HCT116 (cell line): ENCODE measurements around the gene SCNN1B. TPM values are rescaled to one million over a fixed set of nuclear protein-coding genes. Genes with fewer than 3 reads are reported as not detected.

Experiments used
- ATAC-seq: fragments of 200-7000 bp; cut with Tn5 transposase; 2 replicates; pipeline ENCODE4 v1.9.1; 2020; ENCODE audit warnings: mild to moderate bottlenecking, moderate library complexity
- BruUV-seq: library from RNA; stranded (reverse); fragments of 400-500 nt; replicated peaks from 2 replicates; lab custom pipeline; 2021; lab: Mats Ljungman, UMichigan
- CTCF ChIA-PET: fragments of 300-600 bp; sonication (Branson Sonifier 250); formaldehyde crosslinking; loops from one replicate; lab custom pipeline; 2021; ENCODE audit warnings: antibody characterized with exemption; lab: Charles Lee
- POLR2A ChIA-PET: fragments of 300-600, 350-600 bp; sonication (Branson Sonifier 250); formaldehyde crosslinking; loops from one replicate; lab custom pipeline; 2021; ENCODE audit warnings: antibody characterized with exemption; lab: Charles Lee
- RAD21 ChIA-PET, 2 experiments: fragments of 300-600 bp; sonication (Branson Sonifier 250); formaldehyde crosslinking; loops; one replicate each; lab custom pipeline; 2023; ENCODE audit warnings: low total read pairs in 2 of 2; ENCODE audit not compliant: uncharacterized antibody in 2 of 2, unreplicated experiment in 2 of 2, low non-redundant PET in 1 of 2; lab: Charles Lee
- DNase-seq: peaks from one replicate; pipeline ENCODE4 v3.0.0-alpha.2; 2010; ENCODE audit warnings: low read depth, low spot score
- H2AFZ ChIP-seq: fragments of 200-600 bp; shearing (Covaris generic), sonication (generic); 2 replicates; pipeline ENCODE4 v1.6.1; 2017; ENCODE audit warnings: low read depth, mixed run types, mixed read lengths, antibody characterized with exemption, low read length; ENCODE audit not compliant: poor library complexity, severe bottlenecking
- H3K27ac ChIP-seq: 2 replicates; pipeline ENCODE4 v1.5.1; 2012; ENCODE audit warnings: low read depth, low read length
- H3K27me3 ChIP-seq: fragments of 200-600 bp; sonication (generic); 2 replicates; pipeline ENCODE4 v1.6.1; 2016; ENCODE audit warnings: mixed run types, low read length, mixed read lengths; ENCODE audit not compliant: insufficient read depth
- H3K36me3 ChIP-seq, 2 experiments: fragments of 200-500 bp in 1 of 2; fragments of 200-600 bp in 1 of 2; sonication (Bioruptor generic) in 1 of 2; sonication (generic) in 1 of 2; 2 replicates each; pipeline versions ENCODE4 v1.5.1 to v1.6.1; 2014 to 2016; ENCODE audit warnings: low read length in 2 of 2, inconsistent platforms in 1 of 2, mixed read lengths in 1 of 2, mixed run types in 1 of 2; ENCODE audit not compliant: insufficient read depth in 2 of 2, control insufficient read depth in 1 of 2
- H3K4me1 ChIP-seq, 2 experiments: fragments of 200-600 bp in 1 of 2; sonication (generic) in 1 of 2; 2 replicates each; pipeline versions ENCODE4 v1.5.1 to v1.6.1; 2012 to 2017; ENCODE audit warnings: low read length in 2 of 2, inconsistent platforms in 1 of 2, mild to moderate bottlenecking in 1 of 2, mixed read lengths in 1 of 2, mixed run types in 1 of 2, moderate library complexity in 1 of 2; ENCODE audit not compliant: insufficient read depth in 2 of 2, control insufficient read depth in 1 of 2
- H3K4me2 ChIP-seq: fragments of 200-600 bp; sonication (generic); 2 replicates; pipeline ENCODE4 v1.6.1; 2017; ENCODE audit warnings: mixed run types, low read length, mixed read lengths
- H3K4me3 ChIP-seq, 2 experiments: fragments of 200-600 bp in 1 of 2; sonication (generic) in 1 of 2; replicated peaks in 1 of 2; 2 replicates each; pipeline ENCODE4 v1.5.1; 2011 to 2016; ENCODE audit warnings: low read length in 2 of 2, control low read depth in 1 of 2, low read depth in 1 of 2, mild to moderate bottlenecking in 1 of 2, mixed read lengths in 1 of 2, mixed run types in 1 of 2
- H3K79me2 ChIP-seq: fragments of 200-600 bp; sonication (generic); 2 replicates; pipeline ENCODE4 v1.6.1; 2017; ENCODE audit warnings: mild to moderate bottlenecking, mixed run types, low read length, moderate library complexity, mixed read lengths; ENCODE audit not compliant: insufficient read depth
- H3K9ac ChIP-seq: fragments of 200-600 bp; sonication (generic); 2 replicates; pipeline ENCODE4 v1.6.1; 2016; ENCODE audit warnings: low read length, mixed read lengths
- H3K9me2 ChIP-seq: fragments of 200-600 bp; sonication (generic), shearing (Covaris generic); 2 replicates; pipeline ENCODE4 v1.6.1; 2017; ENCODE audit warnings: mixed run types, mild to moderate bottlenecking, moderate library complexity; ENCODE audit not compliant: insufficient read depth
- H3K9me3 ChIP-seq, 2 experiments: fragments of 200-500 bp in 1 of 2; fragments of 200-600 bp in 1 of 2; sonication (Bioruptor generic) in 1 of 2; sonication (generic) in 1 of 2; 2 replicates each; pipeline ENCODE4 v1.6.1; 2014 to 2017; ENCODE audit warnings: low read length in 2 of 2, mixed read lengths in 2 of 2, inconsistent platforms in 1 of 2, low read depth in 1 of 2, mild to moderate bottlenecking in 1 of 2, mixed run types in 1 of 2, moderate library complexity in 1 of 2; ENCODE audit not compliant: control insufficient read depth in 1 of 2, insufficient read depth in 1 of 2
- H4K20me1 ChIP-seq: fragments of 200-600 bp; sonication (generic), shearing (Covaris generic); 2 replicates; pipeline ENCODE4 v1.6.1; 2017; ENCODE audit warnings: mixed run types, mild to moderate bottlenecking, moderate library complexity; ENCODE audit not compliant: insufficient read depth
- POLR2AphosphoS5 ChIP-seq: IDR thresholded peaks from 2 replicates; pipeline ENCODE4 v1.6.1; 2011; ENCODE audit warnings: mild to moderate bottlenecking, low read depth, low read length, moderate library complexity
- TCF7L2 ChIP-seq: IDR thresholded peaks from 2 replicates; pipeline ENCODE4 v1.7.0; 2011; ENCODE audit warnings: borderline replicate concordance, inconsistent platforms; ENCODE audit not compliant: insufficient read depth, insufficient read length; ENCODE audit errors: extremely low read depth
- intact Hi-C: fragments of 100-400 bp; cut with micrococcal nuclease; formaldehyde crosslinking; loops from 2 replicates; pipeline ENCODE4 v1.10.0; 2022
- total RNA-seq: library from RNA; stranded (reverse); gene quantifications from one replicate; pipeline ENCODE4 v1.2.1, GENCODE V29; 2021; ENCODE audit not compliant: unreplicated experiment
- TF ChIP-seq, protein P1 (sequence below): IDR thresholded peaks from 2 replicates; pipeline ENCODE4 v1.6.1; 2012

Gene SCNN1B
- total RNA-seq, 1 experiment from 2014 or later: 0.37 TPM

DNA sequence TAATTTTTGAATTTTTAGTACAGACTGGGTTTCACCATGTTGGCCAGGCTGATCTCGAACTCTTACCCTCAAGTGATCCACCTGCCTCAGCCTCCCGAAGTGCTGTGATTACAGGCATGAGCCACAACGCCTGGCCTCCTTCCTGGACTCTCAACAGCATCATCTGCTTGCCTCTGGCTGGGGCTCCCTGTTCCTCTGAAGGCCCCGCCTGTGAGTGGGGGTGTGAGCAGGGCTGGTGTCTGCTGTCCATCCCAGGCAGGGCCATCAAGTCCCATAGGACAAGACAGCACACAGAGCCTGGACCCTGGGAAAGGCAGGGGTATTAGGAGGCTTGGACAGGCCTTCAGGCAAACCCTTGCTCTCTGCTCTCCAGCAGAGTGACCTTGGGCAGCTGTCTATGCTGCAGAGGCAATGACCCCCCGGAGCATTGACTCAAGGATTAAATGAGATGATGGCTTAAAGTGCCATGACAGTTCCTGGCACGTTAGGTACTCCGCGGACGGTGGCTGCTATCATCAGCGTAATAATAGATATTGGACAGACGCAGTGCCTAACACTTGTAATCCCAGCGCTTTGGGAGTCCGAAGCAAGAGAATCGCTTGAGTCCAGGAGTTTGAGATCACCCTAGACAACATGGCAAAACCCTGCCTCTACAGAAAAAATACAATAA is 19.2 kb downstream of the SCNN1B start:
- no peak for TF ChIP-seq TCF7L2
- CTCF ChIA-PET: no interaction called here

DNA sequence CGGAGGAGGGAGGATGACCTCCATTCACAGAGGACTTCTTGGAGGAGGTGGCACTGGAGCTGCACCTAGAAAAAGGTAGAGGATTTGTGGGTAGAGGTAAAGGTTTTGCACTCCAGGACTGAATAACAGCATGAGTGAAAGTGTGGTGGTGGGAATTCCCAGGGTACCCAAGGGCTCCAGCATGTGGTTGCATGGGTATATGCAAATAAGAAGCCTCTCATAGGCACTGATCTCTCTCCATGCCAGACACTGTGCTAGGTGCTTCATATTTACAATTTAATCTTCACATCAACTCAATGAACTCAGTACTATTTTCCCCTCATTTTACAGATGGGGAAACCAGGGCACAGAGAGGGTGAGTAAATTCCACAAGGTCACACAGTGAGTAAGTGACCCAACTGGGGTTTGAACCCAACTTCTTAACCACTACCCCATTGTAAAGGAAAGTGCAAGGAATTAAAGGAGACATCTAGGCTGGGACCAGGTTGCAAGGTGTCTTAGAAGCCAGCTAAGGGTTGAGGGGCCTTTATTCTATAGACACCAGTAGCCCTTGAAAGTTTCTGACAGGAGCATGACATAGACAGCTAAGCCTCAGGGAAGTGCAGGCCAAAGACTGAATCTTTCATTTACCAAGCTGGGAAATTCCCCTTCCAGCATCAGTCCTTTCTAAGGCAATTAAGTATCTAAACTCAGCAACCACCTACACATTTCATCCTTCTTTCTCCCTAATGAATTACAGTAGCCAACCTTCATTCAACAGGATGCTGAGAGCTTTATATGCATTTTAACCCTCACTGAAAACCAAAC is 21.3 kb downstream of the SCNN1B start:
- Histone ChIP-seq H3K27ac (no peak overlapping the region), H3K9me2 (no peaks in the 10 kb centered on the region), H3K9me3 (no peaks in the 10 kb centered on the region), H4K20me1 (no peaks in the 10 kb centered on the region), H3K4me1 (no peaks in the 10 kb centered on the region), H3K4me3 (no peak overlapping the region), H2AFZ (no peak overlapping the region), H3K27me3 (no peaks in the 10 kb centered on the region), H3K9ac (no peak overlapping the region), H3K36me3 (no peaks in the 10 kb centered on the region), H3K79me2 (no peaks in the 10 kb centered on the region), H3K4me2 (no peak overlapping the region)
- ATAC-seq (no peak), DNase-seq (no peak)
- CTCF ChIA-PET: no interaction called here
- BruUV-seq: no TSS peak
- TF ChIP-seq, protein P1, sequence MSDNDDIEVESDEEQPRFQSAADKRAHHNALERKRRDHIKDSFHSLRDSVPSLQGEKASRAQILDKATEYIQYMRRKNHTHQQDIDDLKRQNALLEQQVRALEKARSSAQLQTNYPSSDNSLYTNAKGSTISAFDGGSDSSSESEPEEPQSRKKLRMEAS: no peak
- no peak for TF ChIP-seq POLR2AphosphoS5
- RAD21 ChIA-PET: no interaction called here
- POLR2A ChIA-PET: no interaction called here
- intact Hi-C loops: loop anchor here (10.0 kb wide), 1 partner anchor 99 kb away; no protein-coding TSS in a partner anchor

More for the DNA sequence above, 19.2 kb downstream of the SCNN1B start:
- Histone ChIP-seq H3K36me3 (no peaks in the 10 kb centered on the region), H3K27ac (no peak overlapping the region), H3K79me2 (no peaks in the 10 kb centered on the region), H3K27me3 (no peaks in the 10 kb centered on the region), H4K20me1 (no peaks in the 10 kb centered on the region), H3K4me2 (no peak overlapping the region), H2AFZ (no peak overlapping the region), H3K9me3 (no peaks in the 10 kb centered on the region), H3K9me2 (no peaks in the 10 kb centered on the region), H3K4me3 (no peak overlapping the region), H3K4me1 (no peaks in the 10 kb centered on the region), H3K9ac (no peak overlapping the region)
- ATAC-seq (no peak), DNase-seq (no peak)
- no TSS peak for BruUV-seq
- ChIA-PET POLR2A (no interaction called here), RAD21 (no interaction called here)
- intact Hi-C loops: loop anchor here (10.0 kb wide), 1 partner anchor 97 kb away; no protein-coding TSS in a partner anchor
